Adrenal gland (tissue), 5 donors: ENCODE results near the gene ATP5IF1.

Source experiments
- POLR2A ChIP-seq, 2 donors: fragments of 450-650 bp; IDR thresholded peaks; one replicate each; pipeline ENCODE4 v1.6.1; 2017; ENCODE audit warnings: antibody characterized with exemption in 2 of 2, mild to moderate bottlenecking in 2 of 2, moderate library complexity in 1 of 2
- TF ChIP-seq, protein P1 (sequence below), 6 experiments: fragments of 450-650 bp in 4 of 6; fragments of 200-600 bp in 2 of 6; sonication (generic) in 1 of 6; IDR thresholded peaks; 1 replicate in 5 of 6; 2 replicates in 1 of 6; pipeline versions ENCODE4 v1.5.1 to v1.8.0; 2016 to 2021; ENCODE audit warnings: antibody characterized with exemption in 6 of 6, mild to moderate bottlenecking in 2 of 6, moderate library complexity in 1 of 6
- donor health status: DM: no; HTN: no; CAD: no.

DNA sequence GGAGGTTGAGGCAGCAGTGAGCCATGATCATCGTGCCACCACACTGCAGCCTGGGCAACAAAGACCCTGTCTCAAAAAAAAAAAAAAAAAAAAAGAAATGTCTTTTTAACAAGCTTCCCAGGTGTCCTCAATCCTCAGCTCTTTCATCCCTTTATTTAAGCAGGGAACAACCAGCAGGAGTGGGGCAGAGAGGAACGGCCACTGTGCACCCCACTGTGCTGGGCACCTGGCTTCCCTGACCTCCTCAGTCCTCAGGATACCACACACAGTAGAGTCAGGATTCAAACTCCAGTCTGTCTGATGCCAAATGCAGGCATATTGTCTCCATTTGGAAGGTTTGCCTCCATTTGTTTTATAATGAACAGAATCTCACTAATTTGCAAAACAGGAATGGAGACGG lies 39.6 kb upstream of the ATP5IF1 start:
- TF ChIP-seq, protein P1, sequence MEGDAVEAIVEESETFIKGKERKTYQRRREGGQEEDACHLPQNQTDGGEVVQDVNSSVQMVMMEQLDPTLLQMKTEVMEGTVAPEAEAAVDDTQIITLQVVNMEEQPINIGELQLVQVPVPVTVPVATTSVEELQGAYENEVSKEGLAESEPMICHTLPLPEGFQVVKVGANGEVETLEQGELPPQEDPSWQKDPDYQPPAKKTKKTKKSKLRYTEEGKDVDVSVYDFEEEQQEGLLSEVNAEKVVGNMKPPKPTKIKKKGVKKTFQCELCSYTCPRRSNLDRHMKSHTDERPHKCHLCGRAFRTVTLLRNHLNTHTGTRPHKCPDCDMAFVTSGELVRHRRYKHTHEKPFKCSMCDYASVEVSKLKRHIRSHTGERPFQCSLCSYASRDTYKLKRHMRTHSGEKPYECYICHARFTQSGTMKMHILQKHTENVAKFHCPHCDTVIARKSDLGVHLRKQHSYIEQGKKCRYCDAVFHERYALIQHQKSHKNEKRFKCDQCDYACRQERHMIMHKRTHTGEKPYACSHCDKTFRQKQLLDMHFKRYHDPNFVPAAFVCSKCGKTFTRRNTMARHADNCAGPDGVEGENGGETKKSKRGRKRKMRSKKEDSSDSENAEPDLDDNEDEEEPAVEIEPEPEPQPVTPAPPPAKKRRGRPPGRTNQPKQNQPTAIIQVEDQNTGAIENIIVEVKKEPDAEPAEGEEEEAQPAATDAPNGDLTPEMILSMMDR (IDR thresholded peaks at IDR 0.05), result no peak
- TF ChIP-seq POLR2A (IDR thresholded peaks at IDR 0.05), result no peak
